OCI-M1 (cell line): ENCODE measurements around the gene OLR1.
A peak's percentile ranks its signal among the peaks of the same experiment; 100 is the strongest.

Experiments
- DNase-seq: peaks from one replicate; lab custom pipeline; 2025; lab: John Stamatoyannopoulos, UW

OLR1 gene

DNA sequence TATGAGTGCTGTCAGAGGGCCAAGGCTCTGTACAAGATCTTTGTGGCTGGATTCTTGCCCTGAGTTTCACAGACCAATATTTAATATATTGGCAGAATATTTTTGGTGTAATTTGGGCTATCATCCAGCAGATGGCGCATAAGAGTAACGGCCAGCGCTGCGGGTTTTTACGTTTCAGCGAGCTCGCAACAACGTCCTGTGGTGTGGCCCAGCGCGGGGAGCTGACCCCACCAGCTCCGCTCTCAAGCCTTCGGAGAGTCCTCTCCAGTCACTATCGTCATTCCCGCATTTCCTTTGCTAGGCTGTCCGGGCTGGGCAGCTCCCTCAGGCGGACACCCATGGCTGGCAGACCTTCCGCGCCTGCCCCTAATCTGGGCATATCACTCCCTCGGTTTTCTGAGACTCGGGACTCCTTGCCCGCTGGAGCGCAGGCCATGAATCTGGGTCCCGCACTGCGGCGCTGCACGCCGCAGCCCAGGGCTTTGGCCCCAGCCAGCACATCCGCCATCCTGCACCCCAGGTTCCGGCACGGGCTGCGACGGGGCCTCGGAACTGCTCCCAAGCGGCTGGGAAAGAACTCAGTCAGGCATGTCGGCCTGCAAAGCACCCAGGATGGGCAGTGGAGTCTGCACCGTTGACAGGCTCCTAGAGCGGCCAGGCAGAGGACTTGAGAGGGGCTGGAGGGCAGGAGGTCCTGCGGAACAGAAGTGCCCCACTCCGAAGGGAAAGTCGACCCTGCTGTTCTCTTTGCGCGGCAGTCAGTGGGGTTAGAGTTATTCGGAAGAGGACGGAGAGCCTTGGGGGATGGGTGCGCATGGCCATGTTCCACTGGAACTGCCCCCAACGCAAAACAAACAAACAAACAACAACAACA is 18.4 kb downstream of the OLR1 start:
- peak; percentile 83 for DNase-seq

DNA sequence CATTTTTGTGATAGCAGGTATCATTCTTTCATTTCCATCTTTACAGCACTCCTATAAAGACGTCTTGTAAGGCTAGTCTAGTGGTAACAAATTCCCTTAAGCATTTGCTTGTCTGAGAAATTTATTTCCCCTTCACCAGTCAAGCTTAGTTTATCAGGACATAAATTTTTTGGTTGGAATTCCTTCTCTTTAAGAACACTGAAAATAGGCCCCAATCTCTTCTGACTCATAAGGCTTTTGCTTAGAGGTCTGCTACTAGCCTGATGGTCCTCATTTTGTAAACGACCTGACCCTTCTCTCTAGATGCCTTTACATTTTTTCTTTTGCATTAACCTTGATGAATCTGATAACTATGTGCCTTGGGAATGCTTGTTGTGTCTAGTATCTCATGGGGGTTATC is 20.3 kb downstream of the OLR1 start:
- DNase-seq: no peak

DNA sequence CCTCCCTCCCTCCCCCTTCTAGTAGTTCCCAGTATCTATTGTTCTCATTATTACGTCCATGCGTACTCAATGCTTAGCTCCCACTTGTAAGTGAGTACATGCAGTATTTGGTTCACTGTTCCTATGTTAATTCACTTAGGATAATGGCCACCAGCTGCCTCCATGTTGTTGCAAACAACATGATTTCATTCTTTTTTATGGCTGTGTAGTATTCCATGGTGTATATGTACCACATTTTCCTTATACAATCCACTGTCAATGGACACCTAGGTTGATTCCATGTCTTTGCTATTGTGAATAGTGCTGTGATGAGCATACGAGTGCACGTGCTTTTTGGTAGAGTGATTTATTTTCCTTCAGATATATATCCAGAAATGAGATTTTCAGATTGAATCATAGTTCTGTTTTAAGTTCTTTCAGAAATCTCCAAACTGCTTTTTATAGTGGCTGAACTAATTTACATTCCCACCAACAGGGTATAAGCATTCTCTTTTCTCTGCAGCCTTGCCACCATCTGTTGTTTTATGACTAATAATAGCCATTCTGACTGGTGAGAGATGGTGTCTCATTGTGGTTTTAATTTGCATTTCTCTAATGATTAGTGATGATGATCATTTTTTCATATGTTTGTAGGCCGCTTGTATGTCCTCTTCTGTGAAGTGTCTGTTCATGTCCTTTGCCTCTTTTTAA is 24.1 kb downstream of the OLR1 start:
- DNase-seq: no peak

DNA sequence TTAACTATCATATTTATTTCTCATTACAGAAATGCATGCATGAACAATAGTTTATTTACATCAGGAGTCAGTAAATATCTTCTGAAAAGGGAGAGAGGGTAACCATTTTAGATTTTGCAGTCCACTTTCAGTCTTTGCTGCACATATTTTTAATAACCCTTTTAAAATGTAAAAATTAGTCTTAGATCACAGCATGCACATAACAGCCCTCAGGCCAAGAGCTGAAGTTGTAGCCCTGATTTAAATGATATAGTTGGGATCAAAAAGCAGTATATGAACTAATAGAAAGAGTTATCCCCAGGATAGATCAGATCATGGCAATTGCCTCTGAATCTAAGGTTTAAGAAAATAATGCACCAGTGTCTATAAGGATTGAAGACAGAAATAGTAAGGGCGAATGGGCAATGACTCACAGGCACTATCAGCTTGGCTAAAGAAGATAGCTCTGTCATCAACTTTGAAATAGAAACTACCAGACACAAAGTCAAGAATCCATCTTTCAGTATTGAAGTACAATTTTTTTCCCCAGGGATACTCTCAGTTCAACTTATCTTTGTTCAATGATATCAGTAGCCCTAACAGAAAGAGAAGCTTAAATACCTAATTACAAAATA is 28.8 kb downstream of the OLR1 start:
- peak; percentile 56 for DNase-seq

DNA sequence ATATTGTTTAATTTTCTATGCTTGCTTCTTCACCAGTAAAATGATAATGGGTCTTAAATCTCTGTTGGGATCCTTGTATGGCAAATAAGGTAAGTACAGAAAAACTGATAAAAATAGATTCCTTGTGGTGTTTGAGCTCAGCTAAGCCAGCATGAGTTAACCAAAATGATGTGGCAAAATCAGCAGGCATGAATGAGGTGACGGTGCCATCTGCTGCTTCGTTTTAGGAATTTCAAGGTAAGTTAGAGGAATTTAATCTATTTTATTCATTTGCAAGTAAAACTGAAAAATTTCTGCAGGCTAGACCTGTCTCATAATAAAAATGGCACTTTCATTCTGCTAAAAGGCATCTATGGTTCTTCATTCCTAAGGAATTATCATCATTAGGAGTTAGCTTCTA is 31.9 kb downstream of the OLR1 start:
- DNase-seq: peak; percentile 85

DNA sequence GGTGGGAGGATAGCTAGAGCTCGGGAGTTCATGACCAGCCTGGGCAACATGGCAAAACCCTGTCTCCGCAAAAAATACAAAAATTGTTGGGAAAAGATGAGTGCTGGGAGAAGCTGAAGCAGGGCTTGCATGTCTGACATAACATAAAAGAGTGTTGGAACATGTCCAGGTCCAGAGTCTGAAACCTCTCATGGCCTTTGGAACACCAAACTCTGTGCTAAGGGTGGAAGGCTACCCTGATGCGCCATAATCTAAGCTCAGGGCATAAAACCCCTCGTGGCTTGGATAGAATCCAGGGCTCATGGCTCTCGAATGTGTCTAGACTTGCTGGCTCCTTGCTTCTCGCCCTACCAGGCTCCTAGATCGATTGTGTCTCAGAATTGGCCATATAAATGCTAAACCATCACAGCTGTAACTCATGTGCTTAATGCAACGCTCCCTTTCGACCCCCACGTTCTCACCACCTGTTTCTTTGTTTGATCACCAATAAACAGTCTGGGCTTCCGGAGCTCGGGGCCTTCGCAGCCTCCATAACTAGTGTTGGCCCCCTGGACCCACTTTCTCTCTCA is 35.2 kb downstream of the OLR1 start:
- no peak for DNase-seq

DNA sequence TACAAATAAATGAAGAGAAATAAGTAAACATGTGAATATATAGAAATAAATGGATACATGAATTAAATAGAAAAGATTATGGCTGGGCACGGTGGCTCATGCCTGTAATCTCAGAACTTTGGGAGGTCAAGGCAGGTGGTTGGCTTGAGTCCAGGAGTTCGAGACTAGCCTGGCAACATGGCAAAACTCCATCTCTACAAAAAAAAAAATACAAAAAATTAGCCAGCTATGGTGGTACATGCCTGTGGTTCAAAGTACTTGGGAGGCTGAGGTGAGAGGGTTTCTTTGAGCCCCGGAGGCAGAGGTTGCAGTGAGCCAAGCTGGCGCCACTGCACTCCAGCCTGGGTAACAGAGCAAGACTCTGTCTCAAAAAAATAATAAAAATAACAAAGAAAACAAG is 36.8 kb downstream of the OLR1 start:
- no peak for DNase-seq

DNA sequence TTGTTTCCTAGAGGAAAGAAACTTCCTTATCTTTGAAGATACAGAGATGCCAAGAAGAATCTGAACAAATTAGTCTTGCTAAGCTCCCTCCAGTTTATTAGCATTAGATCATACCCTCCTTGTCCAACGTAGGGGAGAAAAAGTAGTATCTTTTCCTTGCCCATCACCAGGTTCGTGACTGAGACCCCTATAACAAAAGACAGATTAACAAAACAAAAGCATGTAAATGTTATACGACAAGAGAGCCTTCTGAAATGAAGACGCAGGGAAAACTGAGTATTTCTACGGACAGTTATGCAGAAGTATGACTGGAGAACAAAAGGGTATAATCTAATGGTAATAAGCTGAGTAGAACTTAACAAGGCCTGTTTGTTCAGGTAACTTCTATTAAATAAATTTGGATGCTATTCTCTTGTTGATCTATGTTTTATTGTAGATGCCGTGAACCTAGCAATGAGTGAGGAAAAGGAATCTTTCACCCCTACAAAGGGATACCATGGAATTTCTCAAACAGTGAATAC is 39.0 kb downstream of the OLR1 start:
- DNase-seq: no peak

DNA sequence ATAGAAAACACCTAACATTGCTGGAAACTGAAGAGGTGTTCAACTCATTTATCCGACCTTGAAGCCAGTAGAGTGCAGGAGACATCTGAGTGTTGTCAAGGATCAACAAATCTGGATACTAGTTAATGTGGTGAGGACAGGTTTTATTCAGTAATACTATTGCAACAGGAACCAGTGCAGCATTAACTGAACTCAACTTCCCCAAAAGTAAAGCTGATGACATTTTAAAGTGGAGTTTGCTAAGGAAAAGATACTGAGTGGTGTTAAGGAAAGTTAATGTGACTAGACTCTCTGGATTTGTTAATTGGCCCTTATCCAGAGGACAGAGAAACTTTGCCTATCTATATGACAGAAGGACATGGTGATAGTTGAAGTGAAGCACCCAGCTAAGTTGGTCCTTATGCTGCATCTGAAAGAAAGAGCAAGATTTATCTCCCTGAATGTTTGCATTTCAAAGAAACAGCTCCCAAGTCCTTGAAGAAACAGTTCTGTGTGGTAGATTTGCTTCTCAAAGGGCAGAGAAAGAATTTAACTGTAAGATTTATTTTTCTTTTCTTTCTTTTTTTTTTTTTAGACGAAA is 40.7 kb downstream of the OLR1 start:
- peak; percentile 71 for DNase-seq

DNA sequence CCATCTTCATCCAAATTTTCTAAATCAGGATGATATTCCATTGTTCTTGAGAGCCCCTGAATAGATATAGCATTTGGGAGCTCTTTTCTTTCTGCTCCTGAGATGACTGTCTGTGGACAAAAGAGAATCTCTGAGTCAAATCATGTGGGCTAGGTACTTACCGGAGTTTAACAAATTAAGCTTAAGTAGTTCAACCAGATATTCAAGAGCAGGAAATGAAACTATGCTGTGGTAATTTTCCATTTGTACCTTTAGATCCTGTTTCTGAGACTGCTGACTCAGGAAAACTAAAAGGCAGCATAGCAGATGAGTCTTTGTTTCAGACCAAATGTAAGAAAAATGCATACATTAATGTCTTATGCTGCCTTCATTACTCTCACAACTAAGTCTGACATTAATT is 41.9 kb downstream of the OLR1 start, which contains the start of gene CLEC7A:
TSS of gene CLEC7A (minus strand) at position 158 of the 400 bp plus-strand sequence. CDS start at position 41, 117 bp downstream.
- DNase-seq: no peak

DNA sequence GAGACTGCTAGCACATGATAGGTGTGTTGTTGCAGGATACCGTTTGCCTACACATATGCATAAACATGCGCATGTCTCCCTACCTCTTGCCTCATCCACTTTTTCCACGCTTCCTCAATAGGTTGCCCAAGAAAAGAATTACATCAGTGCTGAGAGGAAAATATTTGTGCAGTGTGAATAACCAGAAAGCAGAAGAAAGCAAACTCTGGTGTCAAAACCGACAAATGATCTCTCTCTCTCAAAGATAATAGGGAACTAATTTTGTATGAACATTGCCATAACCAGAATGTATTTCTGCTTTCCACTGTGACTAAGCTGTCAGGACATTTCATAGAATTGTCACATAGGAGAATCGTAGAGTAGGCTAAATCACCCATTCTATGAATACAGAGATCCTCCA is 43.2 kb downstream of the OLR1 start:
- peak; percentile 74 for DNase-seq

DNA sequence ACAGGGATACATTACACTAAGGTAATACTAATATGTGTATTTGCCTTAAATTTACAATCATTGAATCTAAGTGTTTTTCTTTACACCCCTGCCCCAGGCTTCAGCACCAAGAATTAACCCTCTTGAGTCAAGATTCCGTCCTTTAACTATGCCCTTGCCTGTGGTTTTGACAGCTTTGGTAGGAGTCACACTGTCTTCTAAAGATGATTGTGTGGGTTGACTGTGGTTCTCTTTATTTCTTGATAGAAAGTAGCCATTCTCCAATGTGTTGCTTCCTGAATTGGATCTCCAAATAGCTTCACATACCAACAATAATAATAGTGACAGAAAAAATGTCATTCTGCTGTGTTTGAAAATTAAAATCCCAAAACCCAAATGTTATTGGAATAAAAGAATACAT is 45.5 kb downstream of the OLR1 start:
- DNase-seq: peak; percentile 8

DNA sequence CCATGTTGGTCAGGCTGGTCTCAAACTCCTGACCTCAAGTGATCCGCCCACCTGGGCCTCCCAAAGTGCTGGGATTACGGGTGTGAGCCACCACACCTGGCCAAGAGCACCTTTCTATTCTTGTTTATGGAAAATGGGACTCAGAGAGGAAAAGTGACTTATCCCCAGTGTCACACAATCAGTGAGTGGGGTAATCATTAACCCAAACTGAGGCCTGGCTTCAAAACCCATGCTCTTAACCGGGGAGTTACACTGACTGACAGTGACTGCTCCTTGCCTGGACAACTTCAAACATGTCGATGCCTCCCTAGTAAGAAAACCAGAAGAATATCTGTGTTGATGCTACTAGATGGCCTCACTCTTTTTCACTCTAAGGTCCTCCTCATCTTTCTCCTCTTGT is 49.2 kb downstream of the OLR1 start:
- no peak for DNase-seq

DNA sequence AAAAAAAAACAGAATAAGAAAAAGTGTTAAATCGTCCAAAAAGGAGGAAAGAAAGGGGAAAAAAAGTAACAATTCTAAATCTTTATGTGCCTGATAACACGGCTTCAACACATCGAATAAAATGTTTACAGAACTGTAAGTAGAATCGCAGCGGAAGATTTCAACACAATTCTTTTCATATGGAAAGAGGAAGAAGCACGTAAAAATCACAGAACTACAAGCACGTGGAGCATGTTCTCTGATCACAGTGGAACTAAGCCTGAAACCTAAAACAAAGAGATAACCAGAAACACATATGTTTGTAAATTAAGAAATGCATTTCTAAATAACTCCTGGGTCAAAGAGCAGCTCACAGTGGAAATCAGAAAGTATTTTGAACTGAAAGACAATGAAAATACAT is 50.7 kb downstream of the OLR1 start:
- peak; percentile 24 for DNase-seq

DNA sequence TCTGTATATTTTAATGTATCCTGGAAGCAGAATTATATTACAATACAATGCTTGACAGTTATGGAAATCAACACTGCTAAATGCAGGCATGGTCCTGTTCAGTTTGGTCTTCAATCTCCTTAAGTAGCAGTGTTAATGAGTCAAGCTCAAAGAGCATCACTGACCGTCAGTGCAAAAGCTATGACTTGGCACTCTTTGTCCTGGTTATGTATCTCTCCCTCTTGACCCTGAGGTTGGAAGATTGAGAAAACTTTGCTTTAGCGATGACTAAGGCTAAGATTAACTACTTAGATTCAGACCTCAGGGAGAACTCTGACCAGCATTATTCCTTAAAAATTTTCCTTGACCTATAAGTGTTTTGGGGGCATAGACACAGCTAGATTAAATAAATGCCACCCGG is 52.9 kb downstream of the OLR1 start:
- no peak for DNase-seq

DNA sequence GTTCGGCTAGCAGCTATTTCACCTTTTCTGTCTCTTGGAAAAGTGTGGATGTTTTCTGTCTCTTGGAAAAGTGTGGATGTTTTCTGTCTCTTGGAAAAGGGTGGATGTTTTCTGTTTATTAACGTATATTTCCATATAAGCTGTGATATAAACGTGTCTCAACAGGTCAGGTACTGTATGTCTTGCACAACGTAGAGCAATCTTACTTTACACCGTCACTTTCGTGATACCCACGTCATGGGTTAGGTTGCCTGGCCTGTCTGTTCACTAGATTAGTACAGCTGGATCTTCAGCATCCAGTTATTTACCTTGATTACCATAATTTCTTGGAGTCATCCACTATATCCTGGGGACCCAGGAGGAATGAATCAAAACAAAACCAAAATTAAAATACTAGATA is 56.0 kb downstream of the OLR1 start:
- DNase-seq: no peak

DNA sequence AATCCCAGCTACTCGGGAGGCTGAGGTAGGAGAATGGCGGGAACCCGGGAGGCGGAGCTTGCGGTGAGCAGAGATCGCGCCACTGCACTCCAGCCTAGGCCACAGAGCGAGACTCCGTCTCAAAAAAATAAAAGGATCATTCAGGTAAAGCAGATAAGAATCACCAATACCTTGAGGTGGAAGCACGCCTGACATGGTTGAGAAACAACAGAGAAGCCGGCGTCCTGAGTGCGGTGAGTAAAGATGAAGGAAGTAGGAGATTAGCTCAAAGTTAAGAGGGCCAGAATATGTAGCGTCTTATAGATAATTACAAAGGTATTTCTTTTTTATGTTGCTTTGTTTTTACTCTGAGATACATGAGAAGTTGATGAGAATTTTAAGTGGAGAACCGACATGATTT is 56.6 kb downstream of the OLR1 start:
- DNase-seq: no peak

DNA sequence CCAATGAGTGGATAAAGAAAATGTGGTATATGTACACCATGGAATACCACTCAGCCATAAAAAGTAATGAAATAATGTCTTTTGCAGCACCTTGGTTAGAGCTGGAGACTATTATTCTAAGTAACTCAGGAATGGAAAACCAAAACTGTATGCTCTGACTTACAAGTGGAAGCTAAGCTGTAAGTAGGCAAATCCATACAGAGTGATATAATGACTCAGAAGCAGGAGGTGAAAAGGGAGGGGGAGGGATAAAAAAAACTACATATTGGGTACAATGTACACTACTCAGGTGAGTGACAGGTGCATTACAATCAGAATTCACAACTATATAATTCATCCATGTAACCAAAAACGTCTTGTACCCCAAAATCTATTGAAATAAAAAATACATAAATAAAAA is 58.0 kb downstream of the OLR1 start:
- DNase-seq: no peak

DNA sequence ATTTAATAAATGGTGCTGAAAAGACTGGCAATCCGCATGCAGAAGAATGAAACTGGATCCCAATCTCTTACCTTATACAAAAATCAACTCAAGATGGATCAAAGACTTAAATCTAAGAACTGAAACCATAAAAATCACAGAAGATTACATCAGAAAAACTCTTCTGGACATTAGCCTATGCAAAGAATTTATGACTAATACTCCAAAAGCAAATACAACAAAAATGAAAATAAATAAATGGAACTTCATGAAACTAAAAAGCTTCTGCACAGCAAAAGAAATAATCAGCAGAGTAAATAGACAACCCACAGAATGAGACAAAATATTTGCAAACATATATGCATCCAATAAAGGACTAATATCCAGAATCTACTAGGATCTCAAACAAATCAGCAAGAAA is 58.9 kb downstream of the OLR1 start:
- DNase-seq: no peak

DNA sequence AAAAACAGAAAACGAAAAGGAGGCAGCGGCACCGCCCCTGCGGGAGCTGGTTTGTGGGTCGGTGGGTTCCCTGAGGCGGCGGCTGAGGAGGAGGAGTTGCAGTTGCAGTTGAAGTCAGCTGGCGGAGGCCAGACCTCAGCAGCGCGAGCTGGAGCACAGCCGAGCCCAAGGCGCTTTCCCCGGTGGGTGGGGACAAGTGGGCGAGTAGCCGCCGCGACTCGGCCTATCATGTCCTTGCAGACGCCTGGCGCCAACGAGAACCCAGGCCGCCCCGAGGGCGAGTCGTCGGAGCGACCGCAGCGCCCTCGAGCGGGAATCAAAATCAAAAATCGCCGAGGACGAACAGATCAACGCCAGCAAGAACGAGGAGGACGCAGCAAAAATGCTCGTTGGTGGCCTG is 60.5 kb downstream of the OLR1 start:
- DNase-seq: no peak

DNA sequence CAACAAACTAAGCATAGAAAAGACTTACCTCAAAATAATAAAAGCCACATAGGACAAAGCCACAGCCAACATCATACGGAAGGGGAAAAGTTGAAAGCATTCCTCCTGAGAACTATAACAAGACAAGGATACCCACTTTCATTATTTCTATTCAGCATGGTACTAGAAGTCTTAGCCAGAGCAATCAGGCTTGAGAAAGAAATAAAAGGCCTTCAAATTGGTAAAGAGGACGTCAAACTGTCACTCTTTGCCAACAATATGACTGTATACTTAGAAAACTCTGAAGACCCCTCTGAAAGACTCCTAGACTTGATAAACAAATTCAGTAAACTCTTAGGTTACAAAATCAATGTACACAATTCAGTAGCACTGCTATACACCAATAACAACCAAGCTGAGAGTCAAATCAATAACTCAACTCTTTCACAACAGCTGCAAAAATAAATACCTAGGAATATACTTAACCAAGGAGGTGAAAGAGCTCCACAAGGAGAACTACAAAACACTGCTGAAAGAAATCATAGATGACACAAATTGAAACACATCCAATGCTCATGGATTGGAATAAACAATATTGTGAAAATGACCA is 61.6 kb downstream of the OLR1 start:
- DNase-seq: no peak
